ENCODE results near the gene WIPF1.

Gene WIPF1

DNA sequence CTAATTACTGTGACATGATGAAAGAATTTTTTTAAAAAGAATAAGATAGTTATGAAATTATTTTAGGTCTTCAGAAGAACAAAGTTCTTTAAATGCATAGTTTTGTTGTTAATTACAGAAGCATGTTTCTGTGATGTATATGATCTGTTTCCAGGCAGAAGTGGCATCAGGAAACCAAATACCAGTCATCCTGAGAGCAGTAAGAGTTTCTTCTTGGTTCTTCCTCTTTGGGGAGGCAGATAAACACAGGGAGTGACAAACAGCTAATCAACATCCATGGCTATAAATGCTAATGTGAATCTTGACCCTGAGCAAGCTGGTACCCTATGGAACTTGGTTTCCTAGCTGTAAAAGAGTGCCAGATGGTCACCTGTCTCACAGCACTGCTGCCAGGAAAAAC, 29.2 kb downstream of the WIPF1 start:
- Histone ChIP-seq H3K27ac (ENCODE audit: low read length) (no peak overlapping the region), H2AFZ (ENCODE audit: low read depth, low read length) (no peak overlapping the region), H3K36me3 (ENCODE audit: insufficient read depth, low read length) (peaks cover 93% of the 10 kb centered on the region), H3K9ac (ENCODE audit: low read depth, low read length) (no peak overlapping the region), H3K27me3 (ENCODE audit: insufficient read depth, low read length, poor library complexity) (no peaks in the 10 kb centered on the region), H4K20me1 (ENCODE audit: insufficient read depth, low read length) (no peaks in the 10 kb centered on the region), H3K4me2 (ENCODE audit: insufficient read depth, low read length) (no peak overlapping the region), H3K79me2 (ENCODE audit: insufficient read depth, low read length) (no peaks in the 10 kb centered on the region; the same call in 1 of the 2 replicates), H3K4me1 (ENCODE audit: insufficient read depth, low read length) (no peaks in the 10 kb centered on the region), H3K4me3 (ENCODE audit: low read depth in 1 of 2, low read length in 2 of 2) (no peak overlapping the region), H3K9me3 (ENCODE audit: insufficient read depth, low read length, severe bottlenecking) (no peaks in the 10 kb centered on the region)
- ATAC-seq (ENCODE audit: insufficient read depth, low read depth) (no peak), DNase-seq (no peak)
- TF ChIP-seq, protein P1, sequence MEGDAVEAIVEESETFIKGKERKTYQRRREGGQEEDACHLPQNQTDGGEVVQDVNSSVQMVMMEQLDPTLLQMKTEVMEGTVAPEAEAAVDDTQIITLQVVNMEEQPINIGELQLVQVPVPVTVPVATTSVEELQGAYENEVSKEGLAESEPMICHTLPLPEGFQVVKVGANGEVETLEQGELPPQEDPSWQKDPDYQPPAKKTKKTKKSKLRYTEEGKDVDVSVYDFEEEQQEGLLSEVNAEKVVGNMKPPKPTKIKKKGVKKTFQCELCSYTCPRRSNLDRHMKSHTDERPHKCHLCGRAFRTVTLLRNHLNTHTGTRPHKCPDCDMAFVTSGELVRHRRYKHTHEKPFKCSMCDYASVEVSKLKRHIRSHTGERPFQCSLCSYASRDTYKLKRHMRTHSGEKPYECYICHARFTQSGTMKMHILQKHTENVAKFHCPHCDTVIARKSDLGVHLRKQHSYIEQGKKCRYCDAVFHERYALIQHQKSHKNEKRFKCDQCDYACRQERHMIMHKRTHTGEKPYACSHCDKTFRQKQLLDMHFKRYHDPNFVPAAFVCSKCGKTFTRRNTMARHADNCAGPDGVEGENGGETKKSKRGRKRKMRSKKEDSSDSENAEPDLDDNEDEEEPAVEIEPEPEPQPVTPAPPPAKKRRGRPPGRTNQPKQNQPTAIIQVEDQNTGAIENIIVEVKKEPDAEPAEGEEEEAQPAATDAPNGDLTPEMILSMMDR (IDR thresholded peaks at IDR 0.05; ENCODE audit: borderline replicate concordance, extremely low read depth, low read length, poor library complexity, severe bottlenecking): no peak
- no peak for TF ChIP-seq EZH2 (IDR thresholded peaks at IDR 0.05; ENCODE audit: borderline replicate concordance, low read depth, low read length, severe bottlenecking)

DNA sequence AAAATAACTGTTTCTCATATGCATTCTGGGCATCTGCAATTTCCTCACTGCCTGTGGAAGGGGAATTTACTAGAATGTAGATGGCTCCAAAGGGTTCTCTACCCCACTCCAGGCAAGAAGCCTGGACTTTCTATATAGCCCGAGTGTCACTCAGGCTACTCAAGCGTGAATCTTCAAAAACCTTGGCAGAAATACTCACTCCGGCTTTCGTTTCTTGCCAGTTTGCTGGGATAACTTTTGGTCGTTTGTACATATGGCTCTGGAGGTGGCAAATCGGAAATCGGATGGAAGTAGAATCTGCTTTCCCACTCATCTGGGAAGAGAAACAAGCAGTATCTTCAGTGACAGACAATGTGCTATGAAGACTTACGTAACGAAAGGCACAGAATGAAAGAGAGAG, 30.7 kb downstream of the WIPF1 start:
- Histone ChIP-seq H3K79me2 (ENCODE audit: insufficient read depth, low read length) (no peaks in the 10 kb centered on the region; the same call in 1 of the 2 replicates), H3K9ac (ENCODE audit: low read depth, low read length) (no peak overlapping the region), H3K27me3 (ENCODE audit: insufficient read depth, low read length, poor library complexity) (no peaks in the 10 kb centered on the region), H3K4me1 (ENCODE audit: insufficient read depth, low read length) (no peaks in the 10 kb centered on the region), H3K36me3 (ENCODE audit: insufficient read depth, low read length) (peaks cover 93% of the 10 kb centered on the region), H3K9me3 (ENCODE audit: insufficient read depth, low read length, severe bottlenecking) (no peaks in the 10 kb centered on the region), H2AFZ (ENCODE audit: low read depth, low read length) (no peak overlapping the region), H3K4me2 (ENCODE audit: insufficient read depth, low read length) (no peak overlapping the region), H4K20me1 (ENCODE audit: insufficient read depth, low read length) (no peaks in the 10 kb centered on the region), H3K4me3 (ENCODE audit: low read depth in 1 of 2, low read length in 2 of 2) (no peak overlapping the region), H3K27ac (ENCODE audit: low read length) (no peak overlapping the region)
- ATAC-seq (ENCODE audit: insufficient read depth, low read depth): no peak
- DNase-seq: no peak
- TF ChIP-seq, protein P1 (IDR thresholded peaks at IDR 0.05; ENCODE audit: borderline replicate concordance, extremely low read depth, low read length, poor library complexity, severe bottlenecking): no peak
- TF ChIP-seq EZH2 (IDR thresholded peaks at IDR 0.05; ENCODE audit: borderline replicate concordance, low read depth, low read length, severe bottlenecking): no peak

DNA sequence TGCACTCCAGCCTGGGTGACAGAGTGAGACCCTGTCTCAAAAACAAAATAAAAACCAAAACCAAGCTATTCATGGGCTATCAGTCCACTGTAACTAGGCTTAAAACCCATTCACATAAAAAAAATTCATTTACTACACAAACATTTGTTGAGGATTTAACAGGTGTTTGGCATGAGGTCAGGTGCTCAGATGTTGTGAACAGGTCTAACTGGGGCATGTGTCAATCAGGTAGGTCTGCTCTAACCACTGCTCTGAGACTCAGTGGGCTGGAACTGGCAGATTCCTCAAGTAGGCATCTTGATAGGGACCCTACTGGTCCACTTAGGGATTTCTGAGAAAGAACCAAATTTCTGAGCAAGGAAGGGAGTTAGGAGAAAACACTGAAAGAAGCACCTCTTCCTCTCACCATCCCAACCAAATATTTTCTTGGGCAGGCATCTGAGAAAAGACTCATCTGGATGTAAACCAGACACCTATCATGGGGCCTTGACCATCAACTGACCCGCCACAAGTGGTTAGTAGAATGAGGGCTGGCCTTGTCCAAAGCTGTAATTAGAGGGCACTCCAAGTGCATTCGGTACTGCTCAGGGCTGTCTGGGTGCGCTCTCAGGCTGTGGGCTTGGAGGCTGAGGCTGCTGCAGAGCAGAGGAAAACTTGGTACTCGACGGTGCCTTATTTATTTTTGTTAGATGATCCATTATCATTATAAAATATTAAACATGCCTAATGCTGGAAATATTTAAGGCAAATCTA, 33.9 kb downstream of the WIPF1 start:
- Histone ChIP-seq H3K27ac (ENCODE audit: low read length) (no peak overlapping the region), H3K4me3 (ENCODE audit: low read depth in 1 of 2, low read length in 2 of 2) (no peak overlapping the region), H3K27me3 (ENCODE audit: insufficient read depth, low read length, poor library complexity) (no peaks in the 10 kb centered on the region), H3K9me3 (ENCODE audit: insufficient read depth, low read length, severe bottlenecking) (no peaks in the 10 kb centered on the region), H4K20me1 (ENCODE audit: insufficient read depth, low read length) (no peaks in the 10 kb centered on the region), H3K4me1 (ENCODE audit: insufficient read depth, low read length) (no peaks in the 10 kb centered on the region), H3K4me2 (ENCODE audit: insufficient read depth, low read length) (no peak overlapping the region), H3K36me3 (ENCODE audit: insufficient read depth, low read length) (peaks cover 84% of the 10 kb centered on the region), H3K9ac (ENCODE audit: low read depth, low read length) (no peak overlapping the region), H3K79me2 (ENCODE audit: insufficient read depth, low read length) (no peaks in the 10 kb centered on the region), H2AFZ (ENCODE audit: low read depth, low read length) (no peak overlapping the region)
- ATAC-seq (ENCODE audit: insufficient read depth, low read depth) (no peak), DNase-seq (no peak)
- no peak for TF ChIP-seq EZH2 (IDR thresholded peaks at IDR 0.05; ENCODE audit: borderline replicate concordance, low read depth, low read length, severe bottlenecking)
- TF ChIP-seq, protein P1 (IDR thresholded peaks at IDR 0.05; ENCODE audit: borderline replicate concordance, extremely low read depth, low read length, poor library complexity, severe bottlenecking): no peak
